Smooth muscle cell (in vitro differentiated cells): ENCODE measurements around the gene RPP25L. TPM values are rescaled to one million over a fixed set of nuclear protein-coding genes. Genes with fewer than 3 reads are reported as not detected.

Experiments
- DNase-seq: peaks from one replicate; lab custom pipeline; 2025; ENCODE audit not compliant: unreplicated experiment; lab: John Stamatoyannopoulos, UW
- H2AFZ ChIP-seq: fragments of 200-600 bp; sonication (generic); 2 replicates; pipeline ENCODE4 v1.6.0; 2016; ENCODE audit warnings: antibody characterized with exemption, low read depth, mild to moderate bottlenecking
- H3F3A ChIP-seq: fragments of 200-600 bp; sonication (generic); 2 replicates; pipeline ENCODE4 v1.6.0; 2017; ENCODE audit warnings: antibody characterized with exemption, low read depth
- H3K27ac ChIP-seq: fragments of 200-600 bp; sonication (generic); 2 replicates; pipeline ENCODE4 v1.5.1; 2016; ENCODE audit warnings: low read depth, mild to moderate bottlenecking
- H3K27me3 ChIP-seq: fragments of 200-600 bp; sonication (generic); 2 replicates; pipeline ENCODE4 v1.6.1; 2016; ENCODE audit warnings: low read depth, mild to moderate bottlenecking
- H3K36me3 ChIP-seq: fragments of 200-600 bp; sonication (generic); 2 replicates; pipeline ENCODE4 v1.5.1; 2016; ENCODE audit warnings: low read depth
- H3K4me1 ChIP-seq: fragments of 200-600 bp; sonication (generic); 2 replicates; pipeline ENCODE4 v1.5.1; 2016; ENCODE audit warnings: low read depth
- H3K4me2 ChIP-seq: fragments of 200-600 bp; sonication (generic); 2 replicates; pipeline ENCODE4 v1.6.0; 2016; ENCODE audit warnings: mild to moderate bottlenecking
- H3K4me3 ChIP-seq: fragments of 200-600 bp; sonication (generic); 2 replicates; pipeline ENCODE4 v1.5.1; 2016; ENCODE audit warnings: mild to moderate bottlenecking
- H3K79me2 ChIP-seq: fragments of 200-600 bp; sonication (generic); 2 replicates; pipeline ENCODE4 v1.6.0; 2016; ENCODE audit warnings: low read depth, mild to moderate bottlenecking
- H3K9ac ChIP-seq: fragments of 200-600 bp; sonication (generic); 2 replicates; pipeline ENCODE4 v1.6.0; 2016; ENCODE audit warnings: low read depth
- H3K9me3 ChIP-seq: fragments of 200-600 bp; sonication (generic); replicated peaks from 2 replicates; pipeline ENCODE4 v1.5.1; 2016; ENCODE audit warnings: low read depth
- H4K20me1 ChIP-seq: fragments of 200-600 bp; sonication (generic); 2 replicates; pipeline ENCODE4 v1.6.0; 2016; ENCODE audit warnings: low read depth
- WGBS: methylation state at CpG from one replicate; pipeline ENCODE4 v1.1.7; 2016; ENCODE audit warnings: low lambda C conversion rate; 5-methylcytosine and 5-hydroxymethylcytosine counted together
- polyA plus RNA-seq: library from polyadenylated mRNA; unstranded; fragments of >200 nt; fragmentation: Nextera tagmentation; extraction: Ambion mirVana; gene quantifications from 2 replicates; pipeline ENCODE4 v1.2.1, GENCODE V29; 2016
- total RNA-seq: library from RNA; depleted of rRNA; stranded (reverse); fragments of >200 nt; gene quantifications from 2 replicates; pipeline ENCODE4 v1.2.3, GENCODE V29; 2014
- TF ChIP-seq, protein P1 (sequence below): fragments of 200-600 bp; sonication (generic); IDR thresholded peaks from 2 replicates; pipeline ENCODE4 v1.5.1; 2017; ENCODE audit warnings: borderline replicate concordance, mild to moderate bottlenecking, antibody characterized with exemption; ENCODE audit not compliant: insufficient read depth, poor library complexity, severe bottlenecking

The RPP25L gene
- total and polyA plus RNA-seq, 2 experiments from 2014 or later: 10.9 to 27.5 TPM

DNA sequence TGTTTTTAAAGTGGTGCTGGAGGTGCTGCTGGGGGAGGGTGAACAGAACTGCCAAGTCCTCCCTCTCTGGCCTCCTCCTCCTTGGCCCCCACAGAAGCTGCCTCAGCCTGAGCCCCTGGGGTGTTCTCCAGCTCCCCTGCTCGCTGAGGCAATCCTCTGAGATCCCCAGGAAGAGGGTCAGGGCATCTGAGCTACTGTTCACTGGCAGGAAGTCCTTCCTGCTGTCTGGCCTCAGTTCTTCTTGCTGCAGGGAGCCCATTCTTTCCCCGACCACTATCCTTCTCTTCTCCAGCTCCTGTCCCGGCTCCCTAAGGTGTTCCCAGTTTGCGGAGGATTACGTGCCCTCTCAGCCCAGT is 32.1 kb downstream of the RPP25L start:
- H4K20me1 ChIP-seq: peaks cover 3% of the 10 kb centered on the region
- no peak overlapping the region for H3K9ac ChIP-seq
- TF ChIP-seq, protein P1, sequence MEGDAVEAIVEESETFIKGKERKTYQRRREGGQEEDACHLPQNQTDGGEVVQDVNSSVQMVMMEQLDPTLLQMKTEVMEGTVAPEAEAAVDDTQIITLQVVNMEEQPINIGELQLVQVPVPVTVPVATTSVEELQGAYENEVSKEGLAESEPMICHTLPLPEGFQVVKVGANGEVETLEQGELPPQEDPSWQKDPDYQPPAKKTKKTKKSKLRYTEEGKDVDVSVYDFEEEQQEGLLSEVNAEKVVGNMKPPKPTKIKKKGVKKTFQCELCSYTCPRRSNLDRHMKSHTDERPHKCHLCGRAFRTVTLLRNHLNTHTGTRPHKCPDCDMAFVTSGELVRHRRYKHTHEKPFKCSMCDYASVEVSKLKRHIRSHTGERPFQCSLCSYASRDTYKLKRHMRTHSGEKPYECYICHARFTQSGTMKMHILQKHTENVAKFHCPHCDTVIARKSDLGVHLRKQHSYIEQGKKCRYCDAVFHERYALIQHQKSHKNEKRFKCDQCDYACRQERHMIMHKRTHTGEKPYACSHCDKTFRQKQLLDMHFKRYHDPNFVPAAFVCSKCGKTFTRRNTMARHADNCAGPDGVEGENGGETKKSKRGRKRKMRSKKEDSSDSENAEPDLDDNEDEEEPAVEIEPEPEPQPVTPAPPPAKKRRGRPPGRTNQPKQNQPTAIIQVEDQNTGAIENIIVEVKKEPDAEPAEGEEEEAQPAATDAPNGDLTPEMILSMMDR: no peak
- H2AFZ ChIP-seq: no peak overlapping the region
- H3K27ac ChIP-seq: no peak overlapping the region
- no peak overlapping the region for H3K4me3 ChIP-seq
- H3K4me2 ChIP-seq: peak overlapping the region; percentile 99
- 81% methylated on average over 5 of the region's 5 CpGs for WGBS
- peaks cover 9% of the 10 kb centered on the region for H3K27me3 ChIP-seq
- H3K79me2 ChIP-seq: peaks cover 35% of the 10 kb centered on the region
- DNase-seq: no peak
- H3F3A ChIP-seq: peaks cover 4% of the 10 kb centered on the region
- no peaks in the 10 kb centered on the region for H3K9me3 ChIP-seq
- no peaks in the 10 kb centered on the region for H3K36me3 ChIP-seq
- peaks cover 47% of the 10 kb centered on the region for H3K4me1 ChIP-seq

DNA sequence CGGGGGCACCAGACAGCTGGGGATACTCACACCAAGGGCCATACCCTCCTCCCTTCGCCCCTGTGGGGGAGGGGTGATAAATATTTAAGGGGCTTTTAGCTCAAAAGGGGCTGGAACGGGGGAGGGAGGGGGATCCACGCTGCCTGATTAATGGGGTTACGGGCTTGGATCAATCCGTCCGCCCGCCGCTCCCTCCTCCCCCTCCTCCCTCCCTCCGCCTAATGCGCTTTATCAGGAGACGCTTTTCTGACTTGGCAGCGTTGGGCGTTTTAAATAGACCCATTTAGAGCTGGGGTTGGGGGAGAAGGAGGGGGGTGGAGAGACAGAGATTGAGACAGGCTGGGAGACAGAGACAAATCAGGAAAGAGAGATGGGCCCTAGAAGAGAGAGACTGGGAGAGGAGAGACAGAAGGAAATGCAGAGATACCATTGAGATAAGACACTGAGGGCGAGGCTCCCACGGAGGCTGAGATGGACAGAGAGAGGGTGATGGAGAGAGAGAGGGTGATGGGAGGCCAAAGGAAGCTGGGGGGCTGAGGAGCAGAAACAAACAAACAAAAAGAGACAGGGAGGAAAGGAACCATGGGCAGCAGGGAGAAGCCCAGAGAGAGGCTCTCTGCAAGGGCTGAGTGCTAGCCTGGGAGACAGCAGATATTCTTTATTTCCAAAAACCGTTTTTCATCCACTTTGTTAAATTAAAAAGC is 32.6 kb downstream of the RPP25L start:
- Histone ChIP-seq H3K27ac (no peak overlapping the region), H3K9ac (no peak overlapping the region), H3K4me2 (peak overlapping the region; percentile 99), H3K9me3 (no peaks in the 10 kb centered on the region), H4K20me1 (peaks cover 3% of the 10 kb centered on the region), H2AFZ (peak overlapping the region; percentile 33), H3K79me2 (peaks cover 32% of the 10 kb centered on the region), H3K27me3 (peaks cover 9% of the 10 kb centered on the region), H3K4me3 (no peak overlapping the region), H3F3A (peaks cover 4% of the 10 kb centered on the region), H3K4me1 (peaks cover 50% of the 10 kb centered on the region), H3K36me3 (no peaks in the 10 kb centered on the region)
- TF ChIP-seq, protein P1: no peak
- 8% methylated on average over 8 of the region's 17 CpGs for WGBS
- no peak for DNase-seq

DNA sequence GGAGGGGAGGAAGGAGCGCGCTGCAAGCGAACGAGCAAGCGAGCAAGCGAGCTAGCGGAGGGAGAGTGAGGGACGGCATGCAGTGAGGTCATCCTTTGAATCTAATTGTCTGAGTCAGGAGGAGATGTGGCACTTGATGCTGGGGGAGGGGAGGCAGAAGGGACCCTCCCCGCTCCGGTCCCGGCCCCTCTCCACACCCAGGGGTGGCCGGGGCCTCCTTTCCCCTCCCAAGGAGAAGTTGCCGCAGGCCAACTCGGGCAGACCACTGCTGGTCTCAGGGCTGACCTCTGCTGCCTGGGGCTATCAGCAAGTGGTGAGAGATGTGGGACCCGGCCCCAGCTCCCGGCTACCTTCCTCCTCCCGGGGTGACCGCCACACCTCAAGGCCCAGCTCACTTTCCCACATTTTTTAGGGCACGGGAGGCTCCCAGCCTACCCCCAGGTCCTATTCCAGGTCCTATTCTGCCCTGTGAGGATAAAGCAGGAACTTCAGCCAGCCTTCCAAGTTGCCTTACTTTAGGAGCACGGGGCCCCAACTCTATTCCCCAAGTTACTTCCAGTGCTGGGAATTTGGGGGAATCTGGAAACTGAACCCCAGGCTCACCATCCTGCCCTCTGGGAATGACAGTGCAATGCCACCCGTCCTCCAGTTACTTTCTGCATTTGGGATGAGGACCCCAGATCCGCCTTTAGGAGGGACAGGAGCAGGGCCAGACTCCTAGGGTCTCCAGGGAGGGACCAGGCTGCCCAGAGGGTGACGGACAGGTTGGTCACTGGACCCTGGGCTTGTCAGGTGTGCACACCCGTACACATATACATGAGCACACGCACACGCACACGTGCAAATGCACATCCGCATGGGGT is 33.4 kb downstream of the RPP25L start:
- Histone ChIP-seq H3K9ac (peak overlapping the region; percentile 71), H3K27me3 (peaks cover 9% of the 10 kb centered on the region), H3K4me3 (peak overlapping the region; percentile 57), H2AFZ (peak overlapping the region; percentile 79), H3K4me1 (peaks cover 57% of the 10 kb centered on the region), H3K36me3 (no peaks in the 10 kb centered on the region), H3K9me3 (no peaks in the 10 kb centered on the region), H3K79me2 (peaks cover 28% of the 10 kb centered on the region), H3F3A (peaks cover 4% of the 10 kb centered on the region), H3K27ac (peak overlapping the region; percentile 71), H3K4me2 (peak overlapping the region; percentile 99), H4K20me1 (peaks cover 3% of the 10 kb centered on the region)
- DNase-seq: no peak
- TF ChIP-seq, protein P1: no peak
- WGBS: 8% methylated on average over 28 of the region's 28 CpGs
